GM12878 (cell line): ENCODE data around the gene IL4I1. TPM values are rescaled to one million over a fixed set of nuclear protein-coding genes. Genes with fewer than 3 reads are reported as not detected.

ENCODE experiments used
- ATAC-seq: fragments of 200-7000 bp; cut with Tn5 transposase; 3 replicates; pipeline ENCODE4 v1.9.1; 2020; ENCODE audit warnings: mild to moderate bottlenecking, moderate library complexity
- BruUV-seq: library from RNA; stranded (reverse); fragments of 400-500 nt; replicated peaks from 2 replicates; lab custom pipeline; 2021; lab: Mats Ljungman, UMichigan
- CTCF ChIA-PET: fragments of 300-600 bp; sonication (Branson Sonifier 250); formaldehyde crosslinking; extraction: SDS; loops from one replicate; lab custom pipeline; 2021; ENCODE audit warnings: inconsistent platforms; lab: Yijun Ruan, JAX
- POLR2A ChIA-PET: fragments of 350-600 bp; formaldehyde crosslinking; extraction: SDS; loops from one replicate; lab custom pipeline; 2021; ENCODE audit warnings: inconsistent platforms; lab: Charles Lee
- RAD21 ChIA-PET: fragments of 300-600 bp; sonication (Branson Sonifier 250); formaldehyde crosslinking; loops from one replicate; lab custom pipeline; 2023; ENCODE audit warnings: antibody characterized with exemption; ENCODE audit not compliant: unreplicated experiment; lab: Charles Lee
- SMC1A ChIA-PET: fragments of 300-600 bp; sonication (Branson Sonifier 250); formaldehyde crosslinking; loops from one replicate; lab custom pipeline; 2023; ENCODE audit not compliant: unreplicated experiment, uncharacterized antibody; lab: Charles Lee
- DNase-seq: peaks from one replicate; pipeline ENCODE4 v3.0.0-alpha.2; 2011; ENCODE audit warnings: low read depth, low spot score
- FAIRE-seq: peaks from 3 replicates; lab custom pipeline; 2011; peaks lifted over from hg19 to GRCh38; lab: Jason Lieb, UNC
- H2AFZ ChIP-seq: 2 replicates; pipeline ENCODE4 v1.6.0; 2011; ENCODE audit warnings: low read depth, low read length, control low read depth; ENCODE audit not compliant: control insufficient read depth
- H3K27ac ChIP-seq: 2 replicates; pipeline ENCODE4 v1.5.1; 2011; ENCODE audit warnings: control low read depth; ENCODE audit not compliant: control insufficient read depth, insufficient read depth
- H3K27me3 ChIP-seq, 2 experiments: replicated peaks in 1 of 2; 2 replicates each; pipeline versions ENCODE4 v1.6.0 to v1.6.1; 2011; ENCODE audit warnings: low read length in 1 of 2; ENCODE audit not compliant: control insufficient read depth in 2 of 2, insufficient read depth in 2 of 2
- H3K36me3 ChIP-seq, 2 experiments: 2 replicates each; pipeline ENCODE4 v1.5.1; 2011; ENCODE audit warnings: low read length in 1 of 2; ENCODE audit not compliant: control insufficient read depth in 2 of 2, insufficient read depth in 2 of 2
- H3K4me1 ChIP-seq: 2 replicates; pipeline ENCODE4 v1.6.1; 2011; ENCODE audit warnings: mild to moderate bottlenecking, low read length, moderate library complexity, mixed read lengths; ENCODE audit not compliant: control insufficient read depth, insufficient read depth
- H3K4me2 ChIP-seq: 2 replicates; pipeline ENCODE4 v1.6.0; 2011; ENCODE audit warnings: control low read depth; ENCODE audit not compliant: control insufficient read depth, insufficient read depth
- H3K4me3 ChIP-seq: fragments of 200-600 bp; sonication (generic); 2 replicates; pipeline ENCODE4 v1.5.1; 2016
- H3K79me2 ChIP-seq: 2 replicates; pipeline ENCODE4 v1.6.0; 2011; ENCODE audit warnings: low read length; ENCODE audit not compliant: control insufficient read depth, insufficient read depth
- H3K9ac ChIP-seq: 2 replicates; pipeline ENCODE4 v1.8.0; 2011; ENCODE audit warnings: low read length, control low read depth, mixed read lengths; ENCODE audit not compliant: control insufficient read depth, insufficient read depth
- H3K9me3 ChIP-seq: replicated peaks from 3 replicates; pipeline ENCODE4 v1.5.1; 2011; ENCODE audit warnings: mild to moderate bottlenecking, low read length; ENCODE audit not compliant: control insufficient read depth, insufficient read depth
- H4K20me1 ChIP-seq: 2 replicates; pipeline ENCODE4 v1.6.0; 2011; ENCODE audit not compliant: control insufficient read depth, insufficient read depth
- CREM ChIP-seq: IDR thresholded peaks from 2 replicates; pipeline ENCODE4 v1.6.1; 2014; ENCODE audit warnings: antibody characterized with exemption, low read depth
- FOXK2 ChIP-seq: fragments of 450-650 bp; IDR thresholded peaks from 2 replicates; pipeline ENCODE4 v1.6.1; 2017; ENCODE audit warnings: mild to moderate bottlenecking, moderate library complexity
- LARP7 ChIP-seq: fragments of 450-650 bp; IDR thresholded peaks from 2 replicates; pipeline ENCODE4 v1.6.1; 2017; ENCODE audit warnings: mild to moderate bottlenecking
- NRF1 ChIP-seq: conservative IDR thresholded peaks from 2 replicates; pipeline ENCODE4 v1.6.1; 2011; ENCODE audit warnings: mild to moderate bottlenecking, low read depth, low read length, improper control_type of control experiment
- POLR2A ChIP-seq: IDR thresholded peaks from 2 replicates; pipeline ENCODE4 v1.6.1; 2011; ENCODE audit warnings: low read depth, mild to moderate bottlenecking, low read length
- SIX5 ChIP-seq: IDR thresholded peaks from 2 replicates; pipeline ENCODE4 v1.6.1; 2011; ENCODE audit warnings: mild to moderate bottlenecking, low read depth, low read length, moderate library complexity; ENCODE audit not compliant: severe bottlenecking
- WRNIP1 ChIP-seq: IDR thresholded peaks from 2 replicates; pipeline ENCODE4 v1.6.1; 2011; ENCODE audit warnings: low read depth, low read length, improper control_type of control experiment, borderline replicate concordance
- WGBS: methylation state at CpG from one replicate; pipeline ENCODE4 v1.1.6; 2016; ENCODE audit warnings: low lambda C conversion rate; ENCODE audit not compliant: insufficient replicate concordance, insufficient coverage; ENCODE audit errors: missing lambda C conversion rate; 5-methylcytosine and 5-hydroxymethylcytosine counted together
- in situ Hi-C: fragments of 300-500 bp; cut with MboI; formaldehyde crosslinking; loops from 9 replicates; pipeline ENCODE4 v1.14.3; 2018; ENCODE audit warnings: mixed read lengths
- intact Hi-C: fragments of 100-400 bp; cut with micrococcal nuclease; formaldehyde crosslinking; loops from one replicate; pipeline ENCODE4 v1.14.2; 2022; ENCODE audit not compliant: unreplicated experiment
- polyA plus RNA-seq, 11 experiments: library from polyadenylated mRNA; depleted of rRNA in 4 of 11; unstranded in 6 of 11; stranded (reverse) in 5 of 11; fragments of >200 nt; fragmentation: Nextera tagmentation in 4 of 11; fragmentation: Illumina TruSeq in 1 of 11; extraction: Ambion mirVana in 4 of 11; extraction: Trizol in 1 of 11; gene quantifications; 1 replicate in 1 of 11; 2 replicates in 10 of 11; pipeline versions ENCODE4 v1.2.1 to v1.2.3, GENCODE V29; 2011 to 2016; ENCODE audit warnings: inconsistent platforms in 2 of 11, missing spikeins in 2 of 11, low read depth in 1 of 11
- total RNA-seq, 4 experiments: library from RNA; depleted of rRNA in 3 of 4; stranded (reverse); fragments of >200 nt in 3 of 4; fragmentation: Illumina TruSeq in 1 of 4; extraction: Trizol in 1 of 4; gene quantifications; 2 replicates each; pipeline versions ENCODE4 v1.2.1 to v1.2.3, GENCODE V29; 2013 to 2021
- TF ChIP-seq, protein P1 (sequence below): fragments of 450-650 bp; IDR thresholded peaks from 2 replicates; pipeline ENCODE4 v1.6.1; 2017; ENCODE audit warnings: mild to moderate bottlenecking
- TF ChIP-seq, protein P2 (sequence below): fragments of 450-650 bp; IDR thresholded peaks from 2 replicates; pipeline ENCODE4 v1.6.1; 2016; ENCODE audit warnings: mild to moderate bottlenecking

Gene IL4I1
- total and polyA plus RNA-seq, 10 of the 15 experiments (the other 5 are each of a cell fraction or from before 2014, with no cell fraction given), result 0.62 to 83.8 (median 42.8) TPM

DNA sequence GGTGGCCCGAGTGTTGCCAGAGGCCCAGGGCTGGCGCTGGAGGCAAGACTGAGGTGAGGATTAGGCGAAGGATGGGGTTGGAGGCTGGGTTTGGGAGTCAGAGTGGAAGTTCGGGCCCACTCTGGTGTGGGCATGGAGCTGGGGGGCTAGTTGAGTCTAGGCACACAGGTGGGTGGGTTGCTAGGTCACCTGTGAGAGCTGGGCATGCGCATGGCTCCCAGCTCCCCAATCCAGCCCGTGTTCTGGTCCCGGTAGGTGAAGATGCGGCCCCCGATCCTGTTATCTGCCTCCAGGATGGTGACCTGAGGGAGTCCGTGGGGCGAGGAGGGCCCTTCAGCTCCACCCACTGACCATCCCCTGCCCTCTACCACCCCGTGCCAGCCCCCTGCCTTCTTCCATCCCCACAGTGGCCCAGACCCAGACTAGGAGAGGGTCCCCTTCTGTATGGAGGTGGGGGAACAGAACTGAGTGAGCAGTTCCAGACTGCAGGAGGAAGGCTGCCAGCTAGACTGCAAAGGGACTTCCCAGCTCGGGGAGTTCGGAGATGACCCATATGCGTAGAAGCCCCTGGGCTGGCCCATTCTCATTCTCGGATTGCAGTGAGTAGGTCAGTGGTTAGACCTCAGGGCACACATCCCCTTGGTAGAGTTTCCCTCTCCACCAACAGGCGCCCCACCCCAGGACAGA is 1.7 kb downstream of the IL4I1 start (continued):
- TF ChIP-seq FOXK2, result no peak

DNA sequence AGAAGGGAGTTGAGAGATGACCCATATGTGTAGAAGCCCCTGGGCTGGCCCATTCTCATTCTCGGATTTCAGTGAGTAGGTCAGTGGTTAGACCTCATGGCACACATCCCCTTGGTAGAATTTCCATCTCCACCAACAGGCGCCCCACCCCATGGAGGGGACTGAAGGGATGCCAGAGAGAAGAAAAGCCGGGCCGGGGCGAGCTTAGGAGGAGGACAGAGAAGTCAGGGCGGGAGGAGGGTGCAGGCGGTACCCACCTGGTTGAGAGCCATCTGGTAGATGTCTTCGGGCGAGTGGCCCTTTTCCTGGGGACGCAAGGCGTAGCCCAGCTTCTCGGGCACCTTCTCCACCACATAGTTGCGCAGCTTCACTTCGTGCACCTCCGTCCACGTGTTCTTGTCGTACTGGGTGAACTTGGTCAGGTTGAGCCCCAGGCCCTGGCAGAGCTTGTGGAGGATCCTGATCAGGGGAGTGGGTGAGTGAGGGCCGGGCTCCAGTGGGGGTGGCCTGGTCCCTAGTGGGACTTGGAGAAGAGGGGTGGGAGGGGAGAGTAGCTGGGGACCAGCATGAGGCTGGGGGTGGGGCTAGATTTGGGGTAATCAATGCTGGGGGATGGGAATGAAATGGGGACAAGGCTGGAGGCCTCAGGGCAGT is 2.5 kb downstream of the IL4I1 start:
- DNase-seq, result no peak
- in situ Hi-C loops (loop anchor here (25.0 kb wide), 1 partner anchor 1257 kb away; the partner anchor contains the start of genes CA11 and DBP), intact Hi-C loops (no loop called here)
- H3K4me3 ChIP-seq, result peak overlapping the region; percentile 77
- BruUV-seq, result no TSS peak
- H2AFZ ChIP-seq, result no peak overlapping the region
- H3K27ac ChIP-seq, result peak overlapping the region; percentile 91
- FAIRE-seq, result no peak
- H4K20me1 ChIP-seq, result no peaks in the 10 kb centered on the region
- TF ChIP-seq, protein P1, sequence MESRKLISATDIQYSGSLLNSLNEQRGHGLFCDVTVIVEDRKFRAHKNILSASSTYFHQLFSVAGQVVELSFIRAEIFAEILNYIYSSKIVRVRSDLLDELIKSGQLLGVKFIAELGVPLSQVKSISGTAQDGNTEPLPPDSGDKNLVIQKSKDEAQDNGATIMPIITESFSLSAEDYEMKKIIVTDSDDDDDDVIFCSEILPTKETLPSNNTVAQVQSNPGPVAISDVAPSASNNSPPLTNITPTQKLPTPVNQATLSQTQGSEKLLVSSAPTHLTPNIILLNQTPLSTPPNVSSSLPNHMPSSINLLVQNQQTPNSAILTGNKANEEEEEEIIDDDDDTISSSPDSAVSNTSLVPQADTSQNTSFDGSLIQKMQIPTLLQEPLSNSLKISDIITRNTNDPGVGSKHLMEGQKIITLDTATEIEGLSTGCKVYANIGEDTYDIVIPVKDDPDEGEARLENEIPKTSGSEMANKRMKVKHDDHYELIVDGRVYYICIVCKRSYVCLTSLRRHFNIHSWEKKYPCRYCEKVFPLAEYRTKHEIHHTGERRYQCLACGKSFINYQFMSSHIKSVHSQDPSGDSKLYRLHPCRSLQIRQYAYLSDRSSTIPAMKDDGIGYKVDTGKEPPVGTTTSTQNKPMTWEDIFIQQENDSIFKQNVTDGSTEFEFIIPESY, result no peak
- TF ChIP-seq WRNIP1 (no peak), POLR2A (0 out of 2 replicates have a peak, but pooled peaks have one; percentile 21), NRF1 (no peak), LARP7 (no peak), CREM (no peak), SIX5 (no peak)
- TF ChIP-seq, protein P2, sequence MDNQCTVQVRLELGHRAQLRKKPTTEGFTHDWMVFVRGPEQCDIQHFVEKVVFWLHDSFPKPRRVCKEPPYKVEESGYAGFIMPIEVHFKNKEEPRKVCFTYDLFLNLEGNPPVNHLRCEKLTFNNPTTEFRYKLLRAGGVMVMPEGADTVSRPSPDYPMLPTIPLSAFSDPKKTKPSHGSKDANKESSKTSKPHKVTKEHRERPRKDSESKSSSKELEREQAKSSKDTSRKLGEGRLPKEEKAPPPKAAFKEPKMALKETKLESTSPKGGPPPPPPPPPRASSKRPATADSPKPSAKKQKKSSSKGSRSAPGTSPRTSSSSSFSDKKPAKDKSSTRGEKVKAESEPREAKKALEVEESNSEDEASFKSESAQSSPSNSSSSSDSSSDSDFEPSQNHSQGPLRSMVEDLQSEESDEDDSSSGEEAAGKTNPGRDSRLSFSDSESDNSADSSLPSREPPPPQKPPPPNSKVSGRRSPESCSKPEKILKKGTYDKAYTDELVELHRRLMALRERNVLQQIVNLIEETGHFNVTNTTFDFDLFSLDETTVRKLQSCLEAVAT, result peak; percentile 72
- no peaks in the 10 kb centered on the region; the same call in 2 of the 3 replicates for H3K9me3 ChIP-seq
- H3K27me3 ChIP-seq, result no peaks in the 10 kb centered on the region
- POLR2A ChIA-PET, result interaction anchor here (0.6 to 8.2 kb wide), 11 partner anchors 13 to 277 kb away, joined by 3 to 116 read pairs (median 7); partner anchors contain the start of genes ATF5, NUP62 and PNKP
- CTCF ChIA-PET, result interaction anchor here (0.9 to 6.3 kb wide), 5 partner anchors 10 to 34 kb away, joined by 3 to 71 read pairs (median 7); partner anchors contain the start of gene ATF5
- H3K9ac ChIP-seq, result peak overlapping the region; percentile 78
- peaks cover 46% of the 10 kb centered on the region for H3K4me1 ChIP-seq
- H3K4me2 ChIP-seq, result peak overlapping the region; percentile 86
- peaks cover 49% of the 10 kb centered on the region for H3K79me2 ChIP-seq
- RAD21 ChIA-PET, result interaction anchor here (0.6 to 5.4 kb wide), 9 partner anchors 13 to 1877 kb away, joined by 3 to 66 read pairs (median 3); partner anchors contain the start of genes AKT1S1, ATF5, NUP62 and TBC1D17
- SMC1A ChIA-PET, result interaction anchor here (1.2 to 7.3 kb wide), 5 partner anchors 11 to 34 kb away, joined by 3 to 110 read pairs (median 9); partner anchors contain the start of genes ATF5 and NUP62
- no peak for ATAC-seq
- peaks cover 0 to 9% of the 10 kb centered on the region in 2 experiments; a peak in 3 of 4 replicates for H3K36me3 ChIP-seq
- WGBS, result 62% methylated on average over 18 of the region's 18 CpGs
